Effector memory CD4-positive, alpha-beta T cell (primary cell): Measurements from ENCODE around the gene HNRNPU.

ENCODE experiments used
- DNase-seq, 3 donors: peaks; one replicate each; pipeline ENCODE4 v3.0.0-alpha.2; 2020
- H3K27ac ChIP-seq: 2 replicates; pipeline ENCODE4 v1.7.0; 2013; ENCODE audit warnings: mild to moderate bottlenecking, low read length, moderate library complexity; ENCODE audit not compliant: insufficient read depth, poor library complexity, severe bottlenecking
- H3K27me3 ChIP-seq: replicated peaks from 2 replicates; pipeline ENCODE4 v1.7.0; 2013; ENCODE audit warnings: mild to moderate bottlenecking, low read length; ENCODE audit not compliant: insufficient read depth, control insufficient read depth, poor library complexity, severe bottlenecking
- H3K36me3 ChIP-seq: 2 replicates; pipeline ENCODE4 v1.7.0; 2013; ENCODE audit warnings: mild to moderate bottlenecking, low read length, moderate library complexity; ENCODE audit not compliant: control insufficient read depth, insufficient read depth
- H3K4me1 ChIP-seq: 2 replicates; pipeline ENCODE4 v1.7.0; 2013; ENCODE audit warnings: low read length, mild to moderate bottlenecking; ENCODE audit not compliant: control insufficient read depth, insufficient read depth, poor library complexity, severe bottlenecking
- H3K4me3 ChIP-seq: 2 replicates; pipeline ENCODE4 v1.7.0; 2013; ENCODE audit warnings: low read length, low read depth, mild to moderate bottlenecking; ENCODE audit not compliant: insufficient read depth, poor library complexity, severe bottlenecking
- H3K9me3 ChIP-seq: 2 replicates; pipeline ENCODE4 v1.7.0; 2013; ENCODE audit warnings: mild to moderate bottlenecking, low read length, moderate library complexity; ENCODE audit not compliant: control insufficient read depth
- total RNA-seq, 3 donors: gene quantifications; one replicate each; lab custom pipeline; 2026; lab: John Stamatoyannopoulos, UW

HNRNPU gene
- 1,078 to 1,183 (median 1,154) reads per million in 3 donors for total RNA-seq

DNA sequence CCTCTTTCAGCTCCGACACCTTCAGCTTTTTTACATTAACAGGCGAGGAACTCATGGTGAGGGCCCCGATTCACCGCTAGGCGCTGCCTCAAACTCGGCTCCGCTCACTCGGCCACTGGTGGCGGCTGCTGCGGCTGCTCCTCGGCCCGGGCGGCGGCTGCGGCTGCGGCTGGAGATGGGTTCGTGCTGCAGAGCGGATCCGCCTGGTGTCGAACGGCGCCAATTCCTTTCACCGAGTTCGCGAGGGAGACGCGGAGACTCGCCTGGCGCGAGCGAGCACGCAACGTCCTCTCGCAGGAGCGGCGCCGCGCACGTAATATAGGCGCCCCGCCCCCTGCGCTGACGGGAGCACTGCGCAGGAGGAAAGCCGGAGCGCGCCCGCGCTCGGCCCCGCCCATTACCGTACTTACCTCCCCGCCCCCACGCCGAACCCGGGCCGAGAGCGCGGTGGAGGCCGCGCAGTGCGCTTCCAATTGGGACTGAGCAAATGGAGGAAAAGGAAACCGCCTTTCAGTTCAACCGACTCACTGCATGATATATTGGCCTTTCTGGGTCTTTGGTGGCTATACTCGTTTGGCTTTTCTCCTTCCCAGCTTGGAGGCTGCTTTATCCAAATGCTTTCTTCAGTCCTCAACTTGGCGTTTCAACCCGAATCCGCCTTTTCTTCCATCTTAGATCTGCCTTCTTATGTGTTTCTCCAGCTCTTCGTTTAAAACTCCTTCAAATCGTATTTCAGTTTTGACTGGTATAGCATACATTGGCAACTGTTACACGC lies at the start of gene HNRNPU:
Gene HNRNPU, minus strand, starts transcription at position 291 of the 775 bp plus-strand sequence. Its CDS starts 236 bp downstream, at position 55.
- H3K27ac ChIP-seq, result peak within 1 kb of the TSS; percentile 98
- H3K9me3 ChIP-seq, result no peaks in the 10 kb centered on the region
- DNase-seq, result peak; percentile 91 to 92 (median 92)
- peaks cover 17% of the 10 kb centered on the region for H3K36me3 ChIP-seq
- H3K4me1 ChIP-seq, result peaks cover 32% of the 10 kb centered on the region
- H3K27me3 ChIP-seq, result no peaks in the 10 kb centered on the region
- peak within 1 kb of the TSS; percentile 77 for H3K4me3 ChIP-seq

DNA sequence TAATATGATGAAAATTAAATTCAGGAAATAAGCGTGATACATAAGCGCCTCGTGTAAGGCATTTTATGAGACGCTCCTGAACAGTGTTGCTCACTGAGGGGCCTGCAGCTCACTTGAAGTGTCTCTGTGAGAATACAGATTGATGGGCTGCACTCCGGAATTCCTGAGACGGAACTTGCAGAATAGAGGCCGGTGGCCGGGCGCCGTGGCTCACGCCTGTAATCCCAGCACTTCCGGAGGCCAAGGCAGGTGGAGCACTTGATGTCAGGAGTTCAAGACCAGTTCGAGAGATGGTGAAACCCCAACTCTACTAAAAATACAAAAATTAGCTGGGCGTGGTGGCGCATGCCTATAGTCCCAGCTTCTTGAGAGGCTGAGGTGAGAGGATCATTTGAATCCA lies 49.5 kb upstream of the HNRNPU start:
- no peaks in the 10 kb centered on the region for H3K4me1 ChIP-seq
- H3K9me3 ChIP-seq, result no peaks in the 10 kb centered on the region
- no peak overlapping the region for H3K4me3 ChIP-seq
- H3K27me3 ChIP-seq, result no peaks in the 10 kb centered on the region
- no peak for DNase-seq
- no peak overlapping the region for H3K27ac ChIP-seq
- no peaks in the 10 kb centered on the region for H3K36me3 ChIP-seq

DNA sequence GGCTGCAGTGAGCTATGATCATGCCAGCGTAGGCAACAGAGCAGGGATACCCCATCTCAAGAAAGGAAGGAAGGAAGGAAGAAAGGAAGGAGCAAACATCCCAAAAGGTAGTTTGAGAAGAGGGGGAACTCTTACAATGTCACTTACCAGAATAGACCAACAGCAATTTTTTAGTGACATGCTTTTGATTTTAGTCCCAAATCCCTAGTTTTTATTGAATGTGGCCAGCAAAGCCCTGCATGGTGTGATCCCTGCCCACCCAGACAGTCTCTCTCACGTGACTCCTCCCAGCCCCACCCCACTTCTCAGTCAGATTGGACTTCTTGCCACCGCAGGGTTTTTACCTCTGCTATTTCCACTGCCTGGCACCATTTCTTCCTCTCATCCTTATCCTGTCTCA lies 39.8 kb upstream of the HNRNPU start:
- H3K36me3 ChIP-seq, result no peaks in the 10 kb centered on the region
- DNase-seq, result no peak
- H3K4me3 ChIP-seq, result no peak overlapping the region
- no peaks in the 10 kb centered on the region for H3K4me1 ChIP-seq
- H3K9me3 ChIP-seq, result no peaks in the 10 kb centered on the region
- no peak overlapping the region for H3K27ac ChIP-seq
- H3K27me3 ChIP-seq, result no peaks in the 10 kb centered on the region

DNA sequence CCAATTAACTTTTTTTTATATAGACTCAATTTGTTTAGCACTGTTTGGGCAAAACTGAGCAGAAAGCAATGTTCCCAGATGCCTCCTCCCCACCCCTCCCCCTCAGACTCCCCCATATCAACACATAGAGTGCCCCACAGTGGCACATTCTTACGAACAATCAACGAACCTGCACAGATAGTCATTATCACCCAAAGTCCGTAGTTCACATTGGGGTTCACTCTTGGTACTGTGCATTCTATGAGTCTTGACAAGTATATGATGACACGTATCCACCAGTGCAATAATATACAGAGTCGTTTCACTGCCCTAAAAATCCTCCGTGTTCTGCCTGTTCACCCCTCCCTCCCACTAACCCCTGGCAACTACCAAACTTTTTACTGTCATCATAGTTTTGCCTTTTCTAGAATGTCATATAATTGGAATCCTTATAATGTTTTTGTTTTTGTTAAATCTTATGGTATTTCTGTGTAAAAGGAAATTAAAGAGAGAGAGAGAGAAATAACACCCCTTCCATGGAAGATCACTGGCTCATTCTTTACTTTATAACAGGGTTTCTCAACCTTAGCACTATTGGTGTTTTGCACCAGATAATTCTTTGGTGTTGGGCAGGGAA lies 37.2 kb upstream of the HNRNPU start:
- no peaks in the 10 kb centered on the region for H3K27me3 ChIP-seq
- H3K4me3 ChIP-seq, result no peak overlapping the region
- DNase-seq, result no peak
- no peak overlapping the region for H3K27ac ChIP-seq
- no peaks in the 10 kb centered on the region for H3K4me1 ChIP-seq
- no peaks in the 10 kb centered on the region for H3K36me3 ChIP-seq
- H3K9me3 ChIP-seq, result no peaks in the 10 kb centered on the region

DNA sequence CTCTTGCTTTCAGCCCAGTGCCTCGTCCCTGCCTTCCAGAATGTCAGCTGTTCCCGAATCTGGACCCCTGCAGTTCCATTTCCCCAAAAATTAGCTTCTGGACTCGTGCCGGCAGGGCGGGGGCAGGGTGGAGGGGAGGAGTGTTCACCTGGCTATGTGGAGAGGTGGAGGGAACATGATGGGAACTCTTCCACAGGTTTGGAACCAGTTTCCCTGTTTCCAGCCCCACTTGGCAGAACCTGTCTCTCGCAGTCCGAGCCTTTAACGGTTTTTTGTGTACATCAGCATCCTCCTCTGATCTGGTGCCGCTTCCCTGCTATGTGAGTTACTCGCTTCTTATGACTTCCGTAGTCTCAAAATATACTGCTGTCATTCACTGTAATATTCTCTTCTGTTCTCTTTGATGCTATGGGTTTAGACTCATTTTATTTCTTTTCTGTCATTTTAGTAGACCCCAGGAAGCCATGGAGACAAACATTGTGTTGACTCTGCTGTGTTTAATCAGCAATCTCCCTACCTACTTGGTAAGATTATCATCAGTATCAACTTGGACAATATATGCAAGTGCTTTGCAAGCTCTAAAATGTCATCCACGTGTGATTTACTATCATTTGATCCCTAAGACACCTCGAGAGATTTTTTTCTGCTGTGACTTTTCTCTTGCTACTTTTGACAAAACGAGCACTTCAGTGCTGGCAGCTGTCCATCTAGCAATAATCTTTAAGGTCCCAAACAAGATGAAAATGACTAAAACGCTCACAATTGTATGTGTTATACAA lies 33.3 kb upstream of the HNRNPU start:
- no peak overlapping the region for H3K4me3 ChIP-seq
- H3K27me3 ChIP-seq, result no peaks in the 10 kb centered on the region
- no peak overlapping the region for H3K27ac ChIP-seq
- no peaks in the 10 kb centered on the region for H3K4me1 ChIP-seq
- no peaks in the 10 kb centered on the region for H3K9me3 ChIP-seq
- no peaks in the 10 kb centered on the region for H3K36me3 ChIP-seq
- no peak for DNase-seq

DNA sequence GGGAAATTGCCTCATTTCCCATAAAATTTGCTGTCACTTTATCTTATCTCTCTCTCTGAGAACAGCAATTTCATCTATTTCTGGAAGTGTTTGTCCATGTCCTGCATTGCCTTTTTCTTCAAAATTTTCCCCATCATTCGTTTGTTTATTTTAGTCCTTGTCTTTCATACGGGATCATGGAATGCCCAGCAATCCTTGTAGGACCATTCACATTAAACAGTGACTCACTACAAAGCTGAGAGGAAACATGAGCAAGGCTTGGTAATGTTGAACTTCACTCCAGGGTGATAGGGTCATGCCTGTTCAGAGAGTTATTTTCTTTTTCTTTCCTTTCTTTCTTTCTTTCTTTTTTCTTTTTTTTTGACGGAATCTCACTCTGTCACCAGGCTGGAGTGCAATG lies 32.2 kb upstream of the HNRNPU start:
- H3K27ac ChIP-seq, result no peak overlapping the region
- no peaks in the 10 kb centered on the region for H3K4me1 ChIP-seq
- no peaks in the 10 kb centered on the region for H3K9me3 ChIP-seq
- H3K36me3 ChIP-seq, result no peaks in the 10 kb centered on the region
- no peak for DNase-seq
- H3K4me3 ChIP-seq, result no peak overlapping the region
- no peaks in the 10 kb centered on the region for H3K27me3 ChIP-seq

DNA sequence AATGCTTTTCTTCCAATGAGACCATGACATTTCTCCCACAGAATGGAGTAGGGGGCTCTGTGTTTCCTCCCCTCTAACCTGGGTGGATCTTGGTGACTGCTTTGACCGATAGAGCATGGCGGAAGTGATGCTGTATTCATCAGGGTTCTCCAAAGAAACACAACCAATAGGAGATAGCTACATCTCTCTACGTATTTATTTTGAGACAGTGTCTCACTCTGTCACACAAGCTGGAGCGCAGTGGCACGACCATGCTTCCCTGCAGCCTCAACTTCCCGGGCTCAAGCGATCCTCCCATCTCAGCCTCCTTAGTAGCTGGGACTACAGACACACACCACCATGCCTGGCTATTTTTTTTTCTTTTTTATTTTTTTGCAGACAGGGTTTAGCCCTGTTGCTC lies 29.5 kb upstream of the HNRNPU start:
- no peaks in the 10 kb centered on the region for H3K4me1 ChIP-seq
- H3K36me3 ChIP-seq, result no peaks in the 10 kb centered on the region
- no peak overlapping the region for H3K4me3 ChIP-seq
- no peak overlapping the region for H3K27ac ChIP-seq
- H3K9me3 ChIP-seq, result no peaks in the 10 kb centered on the region
- DNase-seq, result no peak
- no peaks in the 10 kb centered on the region for H3K27me3 ChIP-seq

DNA sequence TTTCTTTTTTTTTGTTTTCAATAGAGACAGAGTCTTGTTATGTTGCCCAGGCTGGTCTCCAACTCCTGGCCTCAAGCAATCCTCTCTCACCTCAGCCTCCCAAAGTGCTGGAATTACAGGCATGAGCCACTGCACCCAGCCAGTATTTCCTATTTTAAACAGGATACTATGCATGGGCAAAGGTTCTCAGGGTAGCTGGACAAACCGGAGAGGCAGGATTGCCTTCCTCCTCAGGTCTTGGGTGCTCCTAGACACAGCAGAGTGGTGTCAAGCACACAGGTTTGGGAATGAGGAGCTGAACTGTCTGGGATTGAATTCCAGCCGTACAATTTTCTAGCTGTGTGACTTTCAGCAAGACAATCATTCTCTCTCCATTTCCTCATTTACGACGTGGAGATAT lies 22.9 kb upstream of the HNRNPU start:
- H3K4me3 ChIP-seq, result no peak overlapping the region
- H3K9me3 ChIP-seq, result no peaks in the 10 kb centered on the region
- H3K36me3 ChIP-seq, result no peaks in the 10 kb centered on the region
- DNase-seq, result no peak
- H3K27me3 ChIP-seq, result no peaks in the 10 kb centered on the region
- no peak overlapping the region for H3K27ac ChIP-seq
- no peaks in the 10 kb centered on the region for H3K4me1 ChIP-seq

DNA sequence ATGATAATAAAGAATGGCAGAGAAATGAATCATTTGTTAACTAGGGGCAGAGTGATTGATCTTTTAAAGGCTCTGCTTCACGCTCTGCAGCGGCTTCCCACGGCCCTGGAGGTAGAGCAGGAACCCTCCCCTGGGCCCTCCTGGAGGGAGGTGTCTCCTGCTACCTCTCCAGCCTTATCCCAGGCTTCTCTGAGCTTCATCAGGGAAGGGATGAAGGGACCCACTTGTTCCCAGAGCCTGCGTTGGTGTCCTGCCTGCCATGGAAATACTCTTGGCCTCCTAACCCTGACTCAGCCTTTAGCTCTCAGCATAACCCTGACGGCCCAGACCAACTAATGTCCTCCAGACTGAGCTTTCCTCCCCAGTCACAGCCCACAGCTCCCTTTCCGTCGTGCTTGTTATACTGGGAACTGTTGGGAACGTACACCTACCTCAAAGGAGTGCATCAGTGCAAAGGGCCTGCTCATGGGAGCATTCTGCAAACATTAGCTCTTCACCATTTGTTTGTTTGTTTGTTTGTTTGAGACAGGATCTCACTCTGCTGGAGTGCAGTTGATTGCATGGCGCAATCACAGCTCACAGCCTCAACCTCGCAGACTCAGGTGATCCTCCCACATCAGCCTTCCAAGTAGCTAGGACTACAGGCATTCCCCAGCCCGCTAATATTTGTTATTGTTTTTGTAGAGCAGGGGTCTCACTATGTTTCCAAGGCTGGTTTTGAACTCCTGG lies 17.4 kb upstream of the HNRNPU start:
- H3K36me3 ChIP-seq, result no peaks in the 10 kb centered on the region
- no peaks in the 10 kb centered on the region for H3K9me3 ChIP-seq
- no peaks in the 10 kb centered on the region for H3K4me1 ChIP-seq
- no peak overlapping the region for H3K4me3 ChIP-seq
- no peaks in the 10 kb centered on the region for H3K27me3 ChIP-seq
- DNase-seq, result no peak
- H3K27ac ChIP-seq, result no peak overlapping the region
